ENCODE data around the gene FEM1A. TPM values are rescaled to one million over a fixed set of nuclear protein-coding genes. Genes with fewer than 3 reads are reported as not detected.

Gene FEM1A
- total and polyA plus RNA-seq, 10 of the 15 experiments (the other 5 are each of a cell fraction or from before 2014, with no cell fraction given) = 0.27 to 17.4 (median 3.8) TPM

DNA sequence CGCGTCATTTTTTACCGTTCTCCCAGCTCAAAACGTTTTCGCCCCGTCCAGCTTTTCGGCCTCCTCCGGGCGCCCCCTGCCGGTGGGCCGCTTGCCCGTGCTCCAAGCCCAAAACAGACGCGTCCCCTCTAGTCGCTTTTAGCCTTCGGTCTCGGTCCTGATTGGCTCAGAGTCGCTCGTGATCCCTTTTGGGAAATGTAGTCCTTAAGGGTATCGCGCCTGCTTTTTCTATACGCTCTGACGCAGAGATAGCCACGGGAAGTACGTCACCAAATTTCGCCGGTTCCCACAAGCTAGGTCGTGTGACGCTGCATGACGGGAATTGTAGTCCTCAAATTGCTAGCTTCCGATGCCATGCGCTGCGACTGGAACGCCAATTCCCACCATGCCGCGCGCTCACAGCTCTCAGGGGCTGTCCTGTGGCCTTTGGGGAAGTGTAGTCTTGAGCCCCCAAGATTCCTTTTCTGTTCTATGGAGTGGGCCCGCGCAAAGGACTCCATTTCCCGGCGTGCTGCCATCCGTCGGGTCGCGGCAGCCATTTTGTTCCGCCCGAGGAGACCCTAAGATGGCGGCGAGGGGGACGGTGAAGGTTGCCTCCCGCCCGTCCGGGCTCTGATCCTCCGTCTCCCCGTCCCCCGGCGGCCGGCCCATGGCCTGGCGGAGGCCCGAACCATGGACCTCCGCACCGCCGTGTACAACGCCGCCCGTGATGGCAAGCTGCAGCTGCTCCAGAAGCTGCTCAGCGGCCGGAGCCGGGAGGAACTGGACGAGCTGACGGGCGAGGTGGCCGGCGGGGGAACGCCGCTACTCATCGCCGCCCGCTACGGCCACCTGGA, at the start of gene FEM1A (continued):
- TF ChIP-seq, protein P1, sequence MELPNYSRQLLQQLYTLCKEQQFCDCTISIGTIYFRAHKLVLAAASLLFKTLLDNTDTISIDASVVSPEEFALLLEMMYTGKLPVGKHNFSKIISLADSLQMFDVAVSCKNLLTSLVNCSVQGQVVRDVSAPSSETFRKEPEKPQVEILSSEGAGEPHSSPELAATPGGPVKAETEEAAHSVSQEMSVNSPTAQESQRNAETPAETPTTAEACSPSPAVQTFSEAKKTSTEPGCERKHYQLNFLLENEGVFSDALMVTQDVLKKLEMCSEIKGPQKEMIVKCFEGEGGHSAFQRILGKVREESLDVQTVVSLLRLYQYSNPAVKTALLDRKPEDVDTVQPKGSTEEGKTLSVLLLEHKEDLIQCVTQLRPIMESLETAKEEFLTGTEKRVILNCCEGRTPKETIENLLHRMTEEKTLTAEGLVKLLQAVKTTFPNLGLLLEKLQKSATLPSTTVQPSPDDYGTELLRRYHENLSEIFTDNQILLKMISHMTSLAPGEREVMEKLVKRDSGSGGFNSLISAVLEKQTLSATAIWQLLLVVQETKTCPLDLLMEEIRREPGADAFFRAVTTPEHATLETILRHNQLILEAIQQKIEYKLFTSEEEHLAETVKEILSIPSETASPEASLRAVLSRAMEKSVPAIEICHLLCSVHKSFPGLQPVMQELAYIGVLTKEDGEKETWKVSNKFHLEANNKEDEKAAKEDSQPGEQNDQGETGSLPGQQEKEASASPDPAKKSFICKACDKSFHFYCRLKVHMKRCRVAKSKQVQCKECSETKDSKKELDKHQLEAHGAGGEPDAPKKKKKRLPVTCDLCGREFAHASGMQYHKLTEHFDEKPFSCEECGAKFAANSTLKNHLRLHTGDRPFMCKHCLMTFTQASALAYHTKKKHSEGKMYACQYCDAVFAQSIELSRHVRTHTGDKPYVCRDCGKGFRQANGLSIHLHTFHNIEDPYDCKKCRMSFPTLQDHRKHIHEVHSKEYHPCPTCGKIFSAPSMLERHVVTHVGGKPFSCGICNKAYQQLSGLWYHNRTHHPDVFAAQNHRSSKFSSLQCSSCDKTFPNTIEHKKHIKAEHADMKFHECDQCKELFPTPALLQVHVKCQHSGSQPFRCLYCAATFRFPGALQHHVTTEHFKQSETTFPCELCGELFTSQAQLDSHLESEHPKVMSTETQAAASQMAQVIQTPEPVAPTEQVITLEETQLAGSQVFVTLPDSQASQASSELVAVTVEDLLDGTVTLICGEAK (IDR thresholded peaks at IDR 0.05; ENCODE audit: borderline replicate concordance) = peak; percentile 97
- TF ChIP-seq SMAD1 (IDR thresholded peaks at IDR 0.05; ENCODE audit: low read depth, partially characterized antibody) = no peak
- peak; percentile 100 for TF ChIP-seq CREM (IDR thresholded peaks at IDR 0.05; ENCODE audit: low read depth)
- TF ChIP-seq MTA2 (IDR thresholded peaks at IDR 0.05; ENCODE audit: low read depth) = peak; percentile 76
- TF ChIP-seq SIX5 (IDR thresholded peaks at IDR 0.05; ENCODE audit: low read depth, low read length, severe bottlenecking) = peak; percentile 96
- no peak for TF ChIP-seq MYB (IDR thresholded peaks at IDR 0.05; ENCODE audit: borderline replicate concordance, low read depth, low read length)
- TF ChIP-seq, protein P2, sequence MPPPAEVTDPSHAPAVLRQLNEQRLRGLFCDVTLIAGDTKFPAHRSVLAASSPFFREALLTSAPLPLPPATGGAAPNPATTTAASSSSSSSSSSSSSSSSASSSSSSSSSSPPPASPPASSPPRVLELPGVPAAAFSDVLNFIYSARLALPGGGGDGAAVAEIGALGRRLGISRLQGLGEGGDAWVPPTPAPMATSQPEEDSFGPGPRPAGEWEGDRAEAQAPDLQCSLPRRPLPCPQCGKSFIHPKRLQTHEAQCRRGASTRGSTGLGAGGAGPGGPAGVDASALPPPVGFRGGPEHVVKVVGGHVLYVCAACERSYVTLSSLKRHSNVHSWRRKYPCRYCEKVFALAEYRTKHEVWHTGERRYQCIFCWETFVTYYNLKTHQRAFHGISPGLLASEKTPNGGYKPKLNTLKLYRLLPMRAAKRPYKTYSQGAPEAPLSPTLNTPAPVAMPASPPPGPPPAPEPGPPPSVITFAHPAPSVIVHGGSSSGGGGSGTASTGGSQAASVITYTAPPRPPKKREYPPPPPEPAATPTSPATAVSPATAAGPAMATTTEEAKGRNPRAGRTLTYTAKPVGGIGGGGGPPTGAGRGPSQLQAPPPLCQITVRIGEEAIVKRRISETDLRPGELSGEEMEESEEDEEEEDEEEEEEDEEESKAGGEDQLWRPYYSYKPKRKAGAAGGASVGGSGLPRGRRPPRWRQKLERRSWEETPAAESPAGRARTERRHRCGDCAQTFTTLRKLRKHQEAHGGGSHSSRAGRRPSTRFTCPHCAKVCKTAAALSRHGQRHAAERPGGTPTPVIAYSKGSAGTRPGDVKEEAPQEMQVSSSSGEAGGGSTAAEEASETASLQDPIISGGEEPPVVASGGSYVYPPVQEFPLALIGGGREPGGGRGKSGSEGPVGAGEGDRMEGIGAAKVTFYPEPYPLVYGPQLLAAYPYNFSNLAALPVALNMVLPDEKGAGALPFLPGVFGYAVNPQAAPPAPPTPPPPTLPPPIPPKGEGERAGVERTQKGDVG (CRISPR knock-in tag; IDR thresholded peaks at IDR 0.05) = no peak
- TF ChIP-seq YY1 (IDR thresholded peaks at IDR 0.05; ENCODE audit: low read depth, low read length) = peak; percentile 100
- TF ChIP-seq, protein P3, sequence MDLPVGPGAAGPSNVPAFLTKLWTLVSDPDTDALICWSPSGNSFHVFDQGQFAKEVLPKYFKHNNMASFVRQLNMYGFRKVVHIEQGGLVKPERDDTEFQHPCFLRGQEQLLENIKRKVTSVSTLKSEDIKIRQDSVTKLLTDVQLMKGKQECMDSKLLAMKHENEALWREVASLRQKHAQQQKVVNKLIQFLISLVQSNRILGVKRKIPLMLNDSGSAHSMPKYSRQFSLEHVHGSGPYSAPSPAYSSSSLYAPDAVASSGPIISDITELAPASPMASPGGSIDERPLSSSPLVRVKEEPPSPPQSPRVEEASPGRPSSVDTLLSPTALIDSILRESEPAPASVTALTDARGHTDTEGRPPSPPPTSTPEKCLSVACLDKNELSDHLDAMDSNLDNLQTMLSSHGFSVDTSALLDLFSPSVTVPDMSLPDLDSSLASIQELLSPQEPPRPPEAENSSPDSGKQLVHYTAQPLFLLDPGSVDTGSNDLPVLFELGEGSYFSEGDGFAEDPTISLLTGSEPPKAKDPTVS (IDR thresholded peaks at IDR 0.05; ENCODE audit: low read depth, low read length) = peak; percentile 34; the same call in 1 of the 2 replicates
- TF ChIP-seq SUPT20H (IDR thresholded peaks at IDR 0.05; ENCODE audit: borderline replicate concordance, control insufficient read depth, low read depth, low read length) = no peak
- peak; percentile 92 for TF ChIP-seq ESRRA (IDR thresholded peaks at IDR 0.05; ENCODE audit: low read length)
- TF ChIP-seq BACH1 (IDR thresholded peaks at IDR 0.05; ENCODE audit: borderline replicate concordance) = peak; percentile 69; the same call in 1 of the 2 replicates
- no peak for TF ChIP-seq MEF2B (IDR thresholded peaks at IDR 0.05; ENCODE audit: partially characterized antibody, poor library complexity, severe bottlenecking)
- peak; percentile 63 for TF ChIP-seq SUZ12 (IDR thresholded peaks at IDR 0.05; ENCODE audit: unreplicated experiment)
- peak; percentile 88 for TF ChIP-seq E2F8 (IDR thresholded peaks at IDR 0.05; ENCODE audit: low read depth, partially characterized antibody)

All from GM12878 (cell line).